ENCODE measurements around the gene PCDHGB2. TPM values are rescaled to one million over a fixed set of nuclear protein-coding genes. Genes with fewer than 3 reads are reported as not detected.

PCDHGB2 gene
- 8.8 TPM for total RNA-seq

DNA sequence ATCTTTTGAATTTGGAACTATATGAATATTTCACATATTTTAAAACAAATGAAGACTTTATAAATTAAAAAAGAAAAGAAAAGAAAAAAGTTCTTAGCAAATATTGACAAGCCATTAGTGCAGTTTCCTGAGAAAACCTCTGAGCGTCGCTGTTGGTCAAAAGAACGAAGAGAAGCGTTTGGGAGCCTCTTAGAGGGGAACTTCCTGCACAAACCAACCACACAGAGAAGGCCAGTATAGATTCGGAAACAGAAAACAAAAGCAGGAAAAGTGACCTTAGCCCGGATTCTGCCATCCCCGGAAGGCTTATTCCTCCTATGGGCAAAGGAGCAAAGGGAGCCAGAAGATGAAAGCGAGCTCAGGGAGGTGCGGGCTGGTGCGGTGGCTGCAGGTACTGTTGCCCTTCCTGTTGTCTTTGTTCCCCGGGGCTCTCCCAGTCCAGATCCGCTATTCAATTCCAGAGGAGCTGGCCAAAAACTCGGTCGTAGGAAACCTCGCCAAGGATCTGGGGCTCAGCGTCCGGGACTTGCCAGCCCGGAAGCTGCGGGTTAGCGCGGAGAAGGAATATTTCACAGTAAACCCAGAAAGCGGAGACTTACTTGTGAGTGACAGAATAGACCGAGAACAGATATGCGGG, at the start of gene PCDHGB2:
Gene PCDHGB2 (plus strand): TSS at position 205 of the 637 bp plus-strand sequence. CDS start 142 bp downstream, at position 347.

DNA sequence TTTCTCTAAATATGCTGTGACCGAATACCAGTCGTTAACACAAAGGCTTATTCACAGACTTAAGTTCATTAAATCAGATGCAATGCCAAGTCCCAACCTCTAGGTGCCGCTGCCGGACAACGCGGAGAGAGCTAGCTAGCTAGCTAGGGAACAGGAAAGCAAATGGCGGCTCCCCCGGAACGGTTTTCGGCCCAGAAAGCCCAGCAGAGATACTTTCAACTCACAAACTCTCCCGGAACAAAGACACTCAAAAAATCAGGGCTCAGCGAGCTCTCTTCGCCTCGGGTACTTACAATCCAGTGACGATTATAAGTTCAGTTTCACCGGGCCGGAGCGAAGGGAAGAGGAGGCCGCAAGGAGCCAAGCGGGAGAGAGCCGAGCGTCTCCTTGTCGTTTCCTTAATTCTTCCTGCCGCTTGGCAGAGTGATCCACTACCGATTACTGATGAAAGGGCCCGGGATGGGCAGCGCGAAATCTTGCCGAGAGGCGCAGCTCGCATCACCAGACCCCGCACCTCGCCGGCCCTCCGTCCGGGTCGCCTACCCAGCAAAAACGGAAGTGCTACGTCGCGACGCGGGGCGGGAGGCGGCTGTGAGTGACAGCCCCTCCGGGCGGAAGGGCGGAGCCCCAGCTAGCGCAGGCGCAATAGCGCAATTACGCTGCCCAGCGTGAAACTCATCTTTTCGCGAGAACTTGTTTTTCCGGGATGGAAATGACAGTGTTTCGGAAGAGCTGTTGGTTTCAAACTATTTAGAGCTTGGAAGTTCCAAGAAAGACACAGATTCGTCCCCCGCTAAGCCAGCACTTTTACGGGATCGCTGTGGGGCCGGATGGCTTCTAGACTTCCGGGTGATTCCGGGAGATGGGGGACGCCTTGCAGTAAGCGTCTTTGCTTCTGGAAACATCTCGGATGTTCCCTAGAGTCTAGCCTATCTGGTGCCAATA, 39.3 kb upstream of the PCDHGB2 start, which contains the start of gene TAF7:
Gene TAF7 (minus strand): TSS at position 560 of the 945 bp plus-strand sequence. CDS start 740 bp downstream, outside the sequence.

DNA sequence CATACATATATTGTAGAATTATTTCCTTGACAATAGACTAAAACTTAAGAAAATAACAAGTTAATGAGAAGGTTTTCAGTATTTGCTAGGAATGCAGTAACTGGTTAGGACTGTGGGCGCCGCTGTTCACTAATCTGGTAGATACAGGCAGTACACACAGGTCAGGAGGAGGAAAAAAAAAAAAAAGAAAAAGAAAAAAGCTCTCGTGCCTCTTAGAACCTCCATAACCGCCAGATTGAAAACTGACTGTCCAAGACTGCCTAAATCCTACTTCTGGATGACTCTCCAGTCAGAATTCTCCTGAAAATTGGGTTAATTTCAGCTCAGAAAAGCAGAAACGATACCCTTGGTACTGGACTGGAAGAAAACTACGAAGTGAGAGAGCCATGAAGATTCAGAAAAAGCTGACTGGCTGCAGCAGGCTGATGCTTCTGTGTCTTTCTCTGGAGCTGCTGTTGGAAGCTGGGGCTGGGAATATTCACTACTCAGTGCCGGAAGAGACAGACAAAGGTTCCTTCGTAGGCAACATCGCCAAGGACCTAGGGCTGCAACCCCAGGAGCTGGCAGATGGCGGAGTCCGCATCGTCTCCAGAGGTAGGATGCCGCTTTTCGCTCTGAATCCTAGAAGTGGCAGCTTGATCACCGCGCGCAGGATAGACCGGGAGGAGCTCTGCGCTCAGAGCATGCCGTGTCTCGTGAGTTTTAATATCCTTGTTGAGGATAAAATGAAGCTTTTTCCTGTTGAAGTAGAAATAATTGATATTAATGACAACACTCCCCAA, 29.3 kb upstream of the PCDHGB2 start, which contains the start of gene PCDHGA1:
Gene PCDHGA1 (plus strand): TSS at position 216 of the 782 bp plus-strand sequence.

DNA sequence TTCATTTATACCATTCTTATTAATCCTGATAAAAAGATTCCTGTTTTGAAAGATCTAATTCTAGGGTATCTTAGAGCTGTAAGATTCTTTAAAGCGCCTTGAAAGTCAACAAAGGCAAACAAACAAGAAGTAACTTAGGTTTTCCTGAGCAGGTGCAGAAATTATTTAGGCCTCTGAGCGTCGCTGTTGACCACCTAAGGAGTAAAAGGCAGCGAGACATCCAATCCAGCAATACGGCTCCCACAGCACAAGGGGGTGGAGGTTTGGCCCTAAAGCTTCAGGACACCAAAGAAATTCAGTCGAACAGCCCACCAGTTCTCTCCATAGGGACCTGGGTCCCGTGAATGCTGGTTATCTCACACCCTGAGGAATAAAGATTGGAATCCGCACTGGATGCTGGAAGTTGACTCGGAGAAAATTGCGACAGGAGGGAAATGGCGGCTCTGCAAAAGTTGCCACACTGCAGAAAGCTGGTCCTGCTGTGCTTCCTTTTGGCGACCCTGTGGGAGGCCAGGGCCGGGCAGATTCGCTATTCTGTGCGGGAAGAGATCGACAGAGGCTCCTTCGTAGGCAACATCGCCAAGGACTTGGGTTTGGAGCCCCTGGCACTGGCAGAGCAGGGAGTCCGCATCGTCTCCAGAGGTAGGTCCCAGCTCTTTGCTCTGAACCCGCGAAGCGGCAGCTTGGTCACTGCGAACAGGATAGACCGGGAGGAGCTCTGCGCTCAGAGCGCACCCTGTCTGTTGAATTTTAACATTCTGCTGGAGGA, 21.1 kb upstream of the PCDHGB2 start, which contains the start of gene PCDHGA2:
Gene PCDHGA2 (plus strand): TSS at position 223 of the 769 bp plus-strand sequence.

DNA sequence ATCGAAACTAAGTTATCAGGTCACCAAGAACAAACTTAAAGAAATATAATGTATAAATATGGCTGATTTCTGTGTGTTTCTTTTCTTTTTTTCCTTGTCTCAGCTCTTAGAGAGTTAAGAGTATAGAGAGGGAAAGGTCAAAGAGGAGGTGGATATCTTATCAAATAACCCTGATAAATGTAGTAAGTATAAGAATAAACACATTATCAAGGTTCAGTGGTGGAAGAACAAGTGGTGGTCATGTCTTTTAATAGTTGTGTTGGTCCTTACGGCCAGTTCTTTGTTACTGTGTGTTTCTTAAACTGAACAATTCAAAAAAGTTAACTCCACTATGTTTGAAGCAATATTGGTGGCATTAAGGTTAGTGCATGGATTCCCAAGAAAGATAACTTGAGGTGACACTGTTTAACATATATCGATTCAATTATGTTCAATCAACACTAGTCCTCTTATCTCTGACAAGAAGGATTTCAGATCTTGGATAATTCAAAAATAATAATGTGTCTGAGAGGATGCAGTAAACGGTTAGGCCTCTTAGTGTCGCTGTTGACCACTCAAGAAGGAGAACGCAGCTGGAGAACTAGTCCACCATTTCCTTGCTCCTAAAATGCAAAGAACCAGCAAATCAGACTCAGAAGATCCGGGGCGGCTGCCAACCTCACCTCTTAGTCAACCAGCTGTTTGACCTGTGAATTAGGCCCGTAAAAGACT, 16.4 kb upstream of the PCDHGB2 start, which contains the start of gene PCDHGA3:
Gene PCDHGA3 (plus strand): TSS at position 588 of the 711 bp plus-strand sequence. CDS start 205 bp downstream, outside the sequence.

DNA sequence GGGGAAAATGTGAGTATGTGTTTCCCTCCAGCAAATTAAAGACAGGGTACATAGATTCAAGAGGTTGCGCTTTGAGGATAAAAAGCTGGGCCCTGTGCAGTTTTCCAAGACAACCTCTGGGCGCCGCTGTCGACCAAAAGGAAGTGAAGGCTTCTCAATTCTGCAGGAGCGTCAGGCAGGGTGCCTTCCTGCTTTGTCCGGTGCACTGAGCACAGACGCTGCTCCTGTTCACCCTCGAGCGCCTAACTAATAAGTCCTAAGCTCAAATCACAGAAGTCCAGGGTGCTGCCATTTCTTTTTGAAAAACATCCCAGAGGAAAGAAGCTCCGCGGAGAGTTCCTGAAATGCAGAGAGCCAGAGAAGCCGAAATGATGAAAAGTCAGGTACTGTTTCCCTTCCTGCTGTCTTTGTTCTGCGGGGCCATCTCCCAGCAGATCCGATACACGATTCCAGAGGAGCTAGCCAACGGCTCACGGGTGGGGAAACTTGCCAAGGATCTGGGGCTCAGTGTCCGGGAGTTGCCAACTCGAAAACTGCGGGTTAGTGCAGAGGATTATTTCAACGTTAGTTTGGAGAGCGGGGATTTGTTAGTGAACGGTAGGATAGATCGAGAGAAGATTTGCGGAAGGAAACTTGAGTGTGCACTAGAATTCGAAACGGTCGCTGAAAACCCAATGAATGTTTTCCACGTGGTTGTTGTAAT, 9.7 kb upstream of the PCDHGB2 start, which contains the start of gene PCDHGB1:
Gene PCDHGB1 (plus strand): TSS at position 183 of the 703 bp plus-strand sequence. CDS start 162 bp downstream, at position 345.

DNA sequence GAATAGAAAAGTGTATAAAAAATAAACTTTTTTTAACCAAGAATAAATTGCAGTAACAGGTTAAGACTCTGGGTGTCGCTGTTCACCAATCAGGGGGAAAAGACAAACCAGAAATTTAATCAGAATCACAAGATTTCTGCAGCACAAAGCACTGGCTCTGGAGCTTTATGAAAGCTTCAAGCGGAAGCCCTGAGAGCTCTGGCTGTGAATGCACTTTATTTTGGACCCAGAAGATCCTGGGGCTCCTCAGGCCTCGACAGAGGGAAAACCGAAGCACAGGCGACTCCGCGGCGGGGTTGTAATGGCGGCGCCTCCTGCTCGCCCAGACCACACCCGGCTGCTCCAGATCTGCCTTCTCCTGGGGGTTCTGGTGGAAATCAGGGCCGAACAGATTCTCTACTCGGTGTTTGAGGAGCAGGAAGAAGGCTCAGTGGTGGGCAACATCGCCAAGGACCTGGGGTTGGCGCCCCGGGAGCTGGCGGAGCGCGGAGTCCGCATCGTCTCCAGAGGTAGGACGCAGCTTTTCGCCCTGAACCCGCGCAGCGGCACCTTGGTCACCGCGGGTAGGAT, 4.8 kb upstream of the PCDHGB2 start, which contains the start of gene PCDHGA4:
Gene PCDHGA4 (plus strand): TSS at position 122 of the 570 bp plus-strand sequence. CDS start 87 bp downstream, at position 209.

DNA sequence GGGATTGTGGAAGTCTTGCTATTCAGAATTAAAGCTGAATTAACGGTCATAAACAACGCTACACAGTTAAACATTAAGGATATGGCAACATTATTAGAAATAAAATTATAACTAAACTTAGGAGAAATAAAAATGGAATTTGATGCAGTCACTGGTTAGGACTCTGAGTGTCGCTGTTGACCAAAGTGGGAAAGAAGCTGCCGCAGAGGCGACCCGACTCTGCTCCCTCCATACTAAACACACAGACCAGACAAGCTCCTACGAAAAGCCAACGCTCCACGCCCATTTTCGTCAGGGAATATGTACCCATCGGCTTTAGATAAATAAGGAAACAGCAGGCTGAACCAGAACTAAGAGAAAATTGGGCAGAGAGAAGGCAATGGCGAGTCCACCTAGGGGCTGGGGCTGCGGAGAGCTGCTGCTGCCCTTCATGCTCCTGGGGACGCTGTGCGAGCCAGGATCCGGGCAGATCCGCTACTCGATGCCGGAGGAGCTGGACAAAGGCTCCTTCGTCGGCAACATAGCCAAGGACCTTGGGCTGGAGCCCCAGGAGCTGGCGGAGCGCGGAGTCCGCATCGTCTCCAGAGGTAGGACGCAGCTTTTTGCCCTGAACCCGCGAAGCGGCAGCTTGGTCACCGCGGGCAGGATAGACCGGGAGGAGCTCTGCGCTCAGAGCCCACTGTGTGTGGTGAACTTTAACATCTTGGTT, 4.3 kb downstream of the PCDHGB2 start, which contains the start of gene PCDHGA5:
Gene PCDHGA5 (plus strand): TSS at position 211 of the 709 bp plus-strand sequence. CDS start 169 bp downstream, at position 380.

DNA sequence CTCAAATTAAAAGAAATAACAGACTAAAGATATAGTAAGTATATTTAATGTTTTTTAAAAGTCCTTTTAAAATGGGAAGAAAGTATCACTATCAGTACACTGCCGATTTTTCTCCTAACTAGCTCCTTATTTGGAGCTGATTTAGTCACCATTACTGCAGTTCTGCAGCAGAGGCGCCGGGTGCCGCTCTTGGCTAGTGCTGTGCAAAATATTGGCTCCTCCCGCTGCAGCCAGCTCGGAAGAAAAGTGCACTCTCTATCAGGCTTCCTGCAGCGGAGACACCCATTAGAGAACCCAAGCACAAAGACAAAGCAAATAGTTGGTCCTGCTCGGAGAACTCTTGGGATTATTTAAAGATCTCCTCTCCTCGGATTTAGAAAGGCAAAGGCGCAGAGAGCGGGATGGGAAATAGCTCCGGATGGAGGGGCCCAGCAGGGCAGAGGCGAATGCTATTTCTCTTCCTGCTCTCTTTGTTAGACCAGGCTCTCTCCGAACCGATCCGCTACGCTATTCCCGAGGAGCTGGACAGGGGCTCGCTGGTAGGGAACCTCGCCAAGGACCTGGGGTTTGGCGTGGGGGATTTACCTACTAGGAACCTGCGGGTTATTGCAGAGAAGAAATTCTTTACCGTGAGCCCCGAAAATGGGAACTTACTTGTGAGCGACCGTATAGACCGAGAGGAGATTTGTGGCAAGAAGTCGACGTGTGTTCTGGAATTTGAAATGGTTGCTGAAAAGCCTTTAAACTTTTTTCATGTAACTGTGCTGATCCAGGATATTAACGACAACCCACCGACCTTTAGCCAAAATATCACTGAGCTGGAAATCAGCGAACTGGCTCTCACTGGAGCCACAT, 10.4 kb downstream of the PCDHGB2 start, which contains the start of gene PCDHGB3:
Gene PCDHGB3 (plus strand): TSS at position 249 of the 855 bp plus-strand sequence. CDS start 153 bp downstream, at position 402.

DNA sequence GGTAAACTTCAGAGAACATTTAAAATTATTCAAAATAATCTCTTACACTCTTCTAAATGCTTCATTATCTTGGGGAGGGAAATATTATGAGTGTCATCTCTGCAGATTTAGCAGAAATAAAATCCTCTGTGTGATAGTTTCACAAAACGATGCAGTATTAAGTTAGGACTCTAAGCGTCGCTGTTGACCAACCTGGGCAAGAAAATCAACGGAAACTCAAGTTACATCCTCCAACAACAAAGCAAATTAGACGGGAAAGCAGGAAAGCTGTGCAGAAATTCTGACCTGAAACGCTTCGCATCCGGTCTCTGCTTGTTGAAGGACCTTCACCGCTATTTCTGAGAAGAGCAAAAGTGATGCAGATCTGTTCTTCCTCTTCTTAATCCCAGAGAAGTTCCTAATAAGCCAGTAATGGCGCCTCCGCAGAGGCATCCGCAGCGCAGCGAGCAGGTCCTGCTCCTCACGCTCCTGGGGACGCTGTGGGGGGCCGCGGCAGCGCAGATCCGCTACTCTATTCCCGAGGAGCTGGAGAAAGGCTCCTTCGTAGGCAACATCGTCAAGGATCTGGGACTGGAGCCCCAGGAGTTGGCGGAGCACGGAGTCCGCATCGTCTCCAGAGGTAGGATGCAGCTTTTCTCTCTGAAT, 14.0 kb downstream of the PCDHGB2 start, which contains the start of gene PCDHGA6:
Gene PCDHGA6 (plus strand): TSS at position 219 of the 645 bp plus-strand sequence. CDS start 193 bp downstream, at position 412.

DNA sequence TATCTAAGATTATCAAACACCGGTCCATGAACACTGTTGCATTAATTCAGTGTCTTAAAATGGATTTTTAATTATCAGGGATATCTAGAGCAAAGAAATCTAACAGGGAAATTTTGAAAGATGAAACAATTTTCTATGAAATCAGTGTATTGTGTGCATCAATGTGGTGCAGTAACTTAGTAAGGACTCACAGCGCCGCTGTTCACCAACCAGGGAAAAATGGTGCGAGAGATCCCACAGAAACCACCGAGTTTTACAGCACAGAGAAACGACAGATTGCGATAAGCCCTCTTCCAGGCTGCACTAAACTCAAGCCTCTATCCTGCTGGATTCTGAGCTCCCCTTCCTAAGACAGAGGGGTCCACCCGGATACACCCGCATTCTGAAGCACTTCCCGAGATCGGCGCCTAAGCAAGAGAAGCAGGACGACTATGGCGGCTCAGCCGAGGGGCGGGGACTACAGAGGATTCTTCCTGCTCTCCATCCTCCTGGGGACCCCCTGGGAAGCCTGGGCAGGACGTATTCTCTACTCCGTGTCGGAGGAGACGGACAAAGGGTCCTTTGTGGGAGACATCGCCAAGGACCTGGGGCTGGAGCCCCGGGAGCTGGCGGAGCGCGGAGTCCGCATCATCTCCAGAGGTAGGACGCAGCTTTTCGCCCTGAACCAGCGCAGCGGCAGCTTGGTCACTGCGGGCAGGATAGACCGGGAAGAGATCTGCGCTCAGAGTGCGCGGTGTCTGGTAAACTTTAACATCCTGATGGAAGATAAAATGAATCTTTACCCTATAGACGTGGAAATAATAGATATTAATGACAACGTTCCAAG, 22.9 kb downstream of the PCDHGB2 start, which contains the start of gene PCDHGA7:
Gene PCDHGA7 (plus strand): TSS at position 274 of the 826 bp plus-strand sequence. CDS start 158 bp downstream, at position 432.

DNA sequence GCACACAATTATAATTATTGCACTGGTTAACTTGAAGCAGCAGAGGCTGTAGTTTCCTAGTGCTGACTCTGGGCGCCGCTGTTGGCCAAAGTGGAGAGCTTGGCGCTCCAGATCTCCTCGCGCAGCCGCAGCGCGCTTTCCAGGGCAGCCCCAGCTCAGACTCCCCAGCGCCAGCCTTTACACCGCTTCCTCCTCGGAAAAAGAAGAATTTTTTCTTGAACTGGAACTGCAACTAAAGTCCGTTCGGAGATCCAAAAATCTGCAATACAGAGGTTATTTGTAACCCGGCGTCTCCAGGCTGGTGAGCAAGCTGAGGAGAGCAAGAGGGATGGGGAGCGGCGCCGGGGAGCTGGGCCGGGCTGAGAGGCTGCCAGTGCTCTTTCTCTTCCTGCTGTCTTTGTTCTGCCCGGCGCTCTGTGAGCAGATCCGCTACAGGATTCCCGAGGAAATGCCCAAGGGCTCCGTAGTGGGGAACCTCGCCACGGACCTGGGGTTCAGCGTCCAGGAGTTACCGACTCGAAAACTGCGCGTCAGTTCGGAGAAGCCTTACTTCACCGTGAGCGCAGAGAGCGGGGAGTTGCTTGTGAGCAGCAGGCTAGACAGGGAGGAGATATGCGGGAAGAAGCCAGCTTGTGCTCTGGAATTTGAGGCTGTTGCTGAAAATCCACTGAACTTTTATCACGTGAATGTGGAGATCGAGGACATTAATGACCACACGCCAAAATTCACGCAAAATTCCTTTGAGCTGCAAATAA, 27.9 kb downstream of the PCDHGB2 start, which contains the start of gene PCDHGB4:
Gene PCDHGB4 (plus strand): TSS at position 142 of the 755 bp plus-strand sequence. CDS start 187 bp downstream, at position 329.

DNA sequence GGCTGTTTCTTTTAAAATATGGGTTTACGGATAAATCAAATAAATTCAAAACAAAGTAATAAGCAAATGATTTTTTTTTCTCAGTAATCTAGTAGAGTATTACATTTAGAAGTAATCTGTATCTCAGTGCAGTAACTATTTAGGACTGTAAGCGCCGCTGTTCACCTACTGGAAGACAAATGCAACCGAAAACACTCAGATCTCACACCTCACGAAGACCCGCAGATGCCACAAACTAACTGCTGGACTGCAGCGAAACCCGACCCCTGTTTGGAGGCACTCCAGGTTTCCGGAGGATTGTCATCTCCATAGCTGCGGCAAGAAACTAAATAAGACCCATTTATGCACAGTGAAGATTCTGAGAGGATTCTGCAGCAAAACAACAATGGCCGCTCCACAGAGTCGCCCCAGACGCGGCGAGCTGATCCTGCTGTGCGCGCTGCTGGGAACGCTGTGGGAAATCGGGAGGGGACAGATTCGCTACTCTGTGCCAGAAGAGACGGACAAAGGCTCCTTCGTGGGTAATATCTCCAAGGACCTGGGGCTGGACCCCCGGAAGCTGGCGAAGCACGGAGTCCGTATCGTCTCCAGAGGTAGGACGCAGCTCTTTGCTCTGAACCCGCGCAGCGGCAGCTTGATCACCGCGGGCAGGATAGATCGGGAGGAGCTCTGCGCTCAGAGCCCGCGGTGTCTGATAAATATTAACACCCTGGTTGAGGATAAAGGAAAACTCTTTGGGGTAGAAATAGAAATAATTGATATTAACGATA, 32.8 kb downstream of the PCDHGB2 start, which contains the start of gene PCDHGA8:
Gene PCDHGA8 (plus strand): TSS at position 205 of the 770 bp plus-strand sequence. CDS start 181 bp downstream, at position 386.

